SW 1271 (cell line): ENCODE measurements around the gene PSAP.

Experiments
- DNase-seq, 2 experiments: peaks; one replicate each; lab custom pipeline; 2025; lab: John Stamatoyannopoulos, UW

PSAP gene

GRCh38 chr10:71829171-71829570 is 21.9 kb downstream of the PSAP start:
- no peak for DNase-seq

- DNase-seq: no peak
Measured at GRCh38 chr10:71828702-71829101, 22.3 kb downstream of the PSAP start.

- DNase-seq: no peak
Measured at GRCh38 chr10:71827852-71828251, 23.2 kb downstream of the PSAP start.

GRCh38 chr10:71825217-71825616 is 25.8 kb downstream of the PSAP start:
- no peak for DNase-seq

- no peak for DNase-seq
Measured at GRCh38 chr10:71824333-71824732, 26.7 kb downstream of the PSAP start.

- DNase-seq: no peak
Measured at GRCh38 chr10:71823356-71823755, 27.7 kb downstream of the PSAP start.

GRCh38 chr10:71821909-71822763 is 28.9 kb downstream of the PSAP start:
- no peak for DNase-seq

- DNase-seq: no peak
Measured at GRCh38 chr10:71820966-71821365, 30.1 kb downstream of the PSAP start.

- no peak for DNase-seq
Measured at GRCh38 chr10:71819985-71820384, 31.1 kb downstream of the PSAP start.

- DNase-seq: no peak
Measured at GRCh38 chr10:71819441-71819861, 31.6 kb downstream of the PSAP start.

- DNase-seq: no peak
Measured at GRCh38 chr10:71818674-71819260, 32.3 kb downstream of the PSAP start.

- DNase-seq: no peak
Measured at GRCh38 chr10:71817831-71818655, 33.0 kb downstream of the PSAP start.

- no peak for DNase-seq
Measured at GRCh38 chr10:71816936-71817618, 34.0 kb downstream of the PSAP start.

- DNase-seq: no peak
Measured at GRCh38 chr10:71816421-71816851, 34.6 kb downstream of the PSAP start.

- no peak for DNase-seq
Measured at GRCh38 chr10:71815515-71816130, 35.4 kb downstream of the PSAP start.

- no peak for DNase-seq
Measured at GRCh38 chr10:71814922-71815411, 36.1 kb downstream of the PSAP start.

- DNase-seq: no peak
Measured at GRCh38 chr10:71812913-71813590, 38.0 kb downstream of the PSAP start.

- DNase-seq: no peak
Measured at GRCh38 chr10:71812016-71812912, 38.8 kb downstream of the PSAP start.

GRCh38 chr10:71811351-71811750 is 39.7 kb downstream of the PSAP start:
- DNase-seq: no peak
